HepG2 (cell line): ENCODE data around the gene CFAP97. TPM values are rescaled to one million over a fixed set of nuclear protein-coding genes. Genes with fewer than 3 reads are reported as not detected.

Experiments
- ATAC-seq: fragments of 200-7000 bp; cut with Tn5 transposase; 3 replicates; pipeline ENCODE4 v1.9.1; 2020; ENCODE audit warnings: mild to moderate bottlenecking, moderate library complexity
- BruUV-seq: library from RNA; stranded (reverse); fragments of 400-500 nt; replicated peaks from 2 replicates; lab custom pipeline; 2021; lab: Mats Ljungman, UMichigan
- CTCF ChIA-PET: fragments of 300-600 bp; formaldehyde crosslinking; extraction: SDS; loops from one replicate; lab custom pipeline; 2021; ENCODE audit warnings: low total read pairs, inconsistent platforms, low intra/inter-chr PET ratio; lab: Yijun Ruan, JAX
- POLR2A ChIA-PET: fragments of 350-600 bp; sonication (Branson Sonifier 250); formaldehyde crosslinking; loops from one replicate; lab custom pipeline; 2020; ENCODE audit warnings: antibody characterized with exemption, inconsistent platforms; lab: Yijun Ruan, JAX
- DNase-seq: peaks from one replicate; pipeline ENCODE4 v3.0.0-alpha.2; 2015; ENCODE audit warnings: low spot score
- FAIRE-seq: peaks from 3 replicates; lab custom pipeline; 2011; peaks lifted over from hg19 to GRCh38; lab: Jason Lieb, UNC
- H2AFZ ChIP-seq: one replicate; pipeline ENCODE4 v1.6.1; 2011; ENCODE audit warnings: low read length, inconsistent platforms
- H3K27ac ChIP-seq: fragments of 300-600 bp; 3 replicates; pipeline ENCODE4 v1.8.0; 2011; ENCODE audit warnings: mixed run types, mild to moderate bottlenecking, mixed read lengths, low read length, inconsistent platforms; ENCODE audit not compliant: insufficient read depth; ENCODE audit errors: extremely low read length
- H3K27me3 ChIP-seq, 2 experiments: fragments of 200-600 bp in 1 of 2; 2 replicates in 1 of 2; 3 replicates in 1 of 2; pipeline versions ENCODE4 v1.6.0 to v1.8.0; 2011; ENCODE audit warnings: low read length in 2 of 2, mild to moderate bottlenecking in 2 of 2, moderate library complexity in 2 of 2, inconsistent platforms in 1 of 2; ENCODE audit not compliant: insufficient read depth in 2 of 2, control insufficient read depth in 1 of 2
- H3K36me3 ChIP-seq, 2 experiments: fragments of 200-600 bp in 1 of 2; replicated peaks in 1 of 2; 2 replicates in 1 of 2; 3 replicates in 1 of 2; pipeline versions ENCODE4 v1.5.1 to v1.8.0; 2011; ENCODE audit warnings: low read length in 2 of 2, inconsistent platforms in 1 of 2; ENCODE audit not compliant: insufficient read depth in 2 of 2, control insufficient read depth in 1 of 2
- H3K4me1 ChIP-seq: 2 replicates; pipeline ENCODE4 v1.5.1; 2012; ENCODE audit warnings: low read length, inconsistent platforms; ENCODE audit not compliant: insufficient read depth
- H3K4me2 ChIP-seq: 2 replicates; pipeline ENCODE4 v1.6.0; 2011; ENCODE audit warnings: low read depth, low read length, inconsistent platforms
- H3K4me3 ChIP-seq, 3 experiments: fragments of 200-600 bp in 1 of 3; sonication (generic), shearing (Covaris generic) in 1 of 3; replicated peaks in 1 of 3; 2 replicates each; pipeline ENCODE4 v1.5.1; 2011 to 2016; ENCODE audit warnings: low read length in 3 of 3, inconsistent platforms in 2 of 3, low read depth in 2 of 3, mild to moderate bottlenecking in 2 of 3, control low read depth in 1 of 3, mixed read lengths in 1 of 3; ENCODE audit not compliant: insufficient read depth in 1 of 3
- H3K79me2 ChIP-seq: one replicate; pipeline ENCODE4 v1.6.1; 2011; ENCODE audit warnings: low read length, inconsistent platforms; ENCODE audit not compliant: insufficient read depth
- H3K9ac ChIP-seq: 2 replicates; pipeline ENCODE4 v1.6.0; 2011; ENCODE audit warnings: mild to moderate bottlenecking, low read depth, low read length, inconsistent platforms; ENCODE audit not compliant: insufficient read depth
- H3K9me3 ChIP-seq: 2 replicates; pipeline ENCODE4 v1.5.1; 2012; ENCODE audit warnings: mild to moderate bottlenecking, low read length
- H4K20me1 ChIP-seq: 2 replicates; pipeline ENCODE4 v1.6.0; 2011; ENCODE audit warnings: inconsistent platforms, mild to moderate bottlenecking, low read length, moderate library complexity; ENCODE audit not compliant: insufficient read depth
- MAFF ChIP-seq: IDR thresholded peaks from 2 replicates; pipeline ENCODE4 v1.6.1; 2011; ENCODE audit warnings: low read depth, low read length, improper control_type of control experiment
- YY1 ChIP-seq: IDR thresholded peaks from 2 replicates; pipeline ENCODE4 v1.6.1; 2011; ENCODE audit warnings: low read length, low read depth, moderate library complexity, mild to moderate bottlenecking; ENCODE audit not compliant: insufficient read depth, insufficient replicate concordance
- ZGPAT ChIP-seq: IDR thresholded peaks from 2 replicates; pipeline ENCODE4 v1.6.1; 2016; ENCODE audit warnings: mild to moderate bottlenecking
- ZNF350 ChIP-seq: sonication (generic); formaldehyde crosslinking; IDR thresholded peaks from 2 replicates; pipeline ENCODE4 v1.4.0; 2020; ENCODE audit warnings: mild to moderate bottlenecking, low read depth, missing genetic modification reagents, borderline replicate concordance
- ZNF367 ChIP-seq: sonication (generic); formaldehyde crosslinking; IDR thresholded peaks from 2 replicates; pipeline ENCODE4 v1.4.0; 2020; ENCODE audit warnings: missing genetic modification reagents, borderline replicate concordance
- WGBS: methylation state at CpG from one replicate; pipeline ENCODE4 v1.1.6; 2017; ENCODE audit warnings: low lambda C conversion rate; 5-methylcytosine and 5-hydroxymethylcytosine counted together
- in situ Hi-C: cut with HindIII; loops from 2 replicates; pipeline ENCODE4 v1.10.0; 2017; ENCODE audit warnings: low pct_unique_long_range_greater_than_20kb; ENCODE audit not compliant: extremely low pct_ligation_motif_present
- intact Hi-C: fragments of 100-400 bp; cut with micrococcal nuclease; formaldehyde crosslinking; loops from one replicate; pipeline ENCODE4 v1.10.0; 2022; ENCODE audit not compliant: unreplicated experiment
- polyA plus RNA-seq, 8 experiments: library from polyadenylated mRNA; depleted of rRNA in 3 of 8; stranded (reverse) in 7 of 8; unstranded in 1 of 8; fragments of >200 nt; fragmentation: Illumina TruSeq in 4 of 8; extraction: Trizol in 4 of 8; gene quantifications; 2 replicates each; pipeline versions ENCODE4 v1.2.1 to v1.2.3, GENCODE V29; 2011 to 2016; ENCODE audit warnings: low read depth in 4 of 8, missing spikeins in 1 of 8, mixed read lengths in 1 of 8; ENCODE audit not compliant: insufficient read depth in 1 of 8
- total RNA-seq, 5 experiments: library from RNA; depleted of rRNA; stranded (reverse); fragments of >200 nt; fragmentation: Illumina TruSeq; extraction: Trizol; gene quantifications; 2 replicates each; pipeline ENCODE4 v1.2.3, GENCODE V29; 2016; ENCODE audit warnings: low read depth in 1 of 5
- TF ChIP-seq, protein P1 (sequence below): IDR thresholded peaks from 2 replicates; pipeline ENCODE4 v1.6.1; 2012; ENCODE audit warnings: low read depth, low read length, improper control_type of control experiment

The CFAP97 gene
- total and polyA plus RNA-seq, 2 of the 13 experiments (the other 11 are each of a cell fraction or from before 2014, with no cell fraction given): 32.1 to 44.4 TPM

- TF ChIP-seq, protein P1, sequence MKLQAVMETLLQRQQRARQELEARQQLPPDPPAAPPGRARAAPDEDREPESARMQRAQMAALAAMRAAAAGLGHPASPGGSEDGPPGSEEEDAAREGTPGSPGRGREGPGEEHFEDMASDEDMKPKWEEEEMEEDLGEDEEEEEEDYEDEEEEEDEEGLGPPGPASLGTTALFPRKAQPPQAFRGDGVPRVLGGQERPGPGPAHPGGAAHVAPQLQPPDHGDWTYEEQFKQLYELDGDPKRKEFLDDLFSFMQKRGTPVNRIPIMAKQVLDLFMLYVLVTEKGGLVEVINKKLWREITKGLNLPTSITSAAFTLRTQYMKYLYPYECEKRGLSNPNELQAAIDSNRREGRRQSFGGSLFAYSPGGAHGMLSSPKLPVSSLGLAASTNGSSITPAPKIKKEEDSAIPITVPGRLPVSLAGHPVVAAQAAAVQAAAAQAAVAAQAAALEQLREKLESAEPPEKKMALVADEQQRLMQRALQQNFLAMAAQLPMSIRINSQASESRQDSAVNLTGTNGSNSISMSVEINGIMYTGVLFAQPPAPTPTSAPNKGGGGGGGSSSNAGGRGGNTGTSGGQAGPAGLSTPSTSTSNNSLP: no peak
- no peak for TF ChIP-seq ZNF367 (CRISPR knock-in tag)
Measured at GRCh38 chr4:185221912-185222311, 18.1 kb upstream of the CFAP97 start (continued).

- in situ Hi-C loops (no loop called here), intact Hi-C loops (no loop called here)
- H3K4me3 ChIP-seq: no peak overlapping the region
- no peak overlapping the region for H3K4me2 ChIP-seq
- BruUV-seq: no TSS peak
- FAIRE-seq (no peak), DNase-seq (no peak), ATAC-seq (no peak)
- no peaks in the 10 kb centered on the region for H3K27me3 ChIP-seq
- H2AFZ ChIP-seq: no peak overlapping the region
- peaks cover 24% of the 10 kb centered on the region for H3K4me1 ChIP-seq
- H3K36me3 ChIP-seq: peaks cover 0 to 2% of the 10 kb centered on the region in 2 experiments; a peak in 1 of 5 replicates
- no peaks in the 10 kb centered on the region for H3K9me3 ChIP-seq
- H3K9ac ChIP-seq: no peak overlapping the region
- ChIA-PET CTCF (no interaction called here), POLR2A (no interaction called here)
- 90% methylated on average over 2 of the region's 2 CpGs for WGBS
- H4K20me1 ChIP-seq: peaks cover 12% of the 10 kb centered on the region; the same call in 1 of the 2 replicates
- H3K79me2 ChIP-seq: peaks cover 64% of the 10 kb centered on the region
- H3K27ac ChIP-seq: no peak overlapping the region
- TF ChIP-seq ZGPAT (no peak), ZNF350 (CRISPR knock-in tag) (no peak), MAFF (0 out of 2 replicates have a peak, but pooled peaks have one; percentile 7), YY1 (no peak)
- TF ChIP-seq, all 625 proteins: peak for 1
Measured at GRCh38 chr4:185221491-185221890, 17.7 kb upstream of the CFAP97 start.
